AG10803 (cell line): ENCODE measurements around the gene ATF7.
A peak's percentile ranks its signal among the peaks of the same experiment; 100 is the strongest.
"Not testable (repeated sequence)": the region's sequence is repeated elsewhere in the genome, so short reads cannot be mapped to it uniquely, and the experiment has no call there.

Experiments
- DNase-seq: peaks from one replicate; pipeline ENCODE4 v3.0.0; 2010; ENCODE audit warnings: low read depth
- H3K4me3 ChIP-seq: 2 replicates; pipeline ENCODE4 v1.5.1; 2011; ENCODE audit warnings: mild to moderate bottlenecking, low read length, control low read depth
- CTCF ChIP-seq: conservative IDR thresholded peaks from 2 replicates; pipeline ENCODE4 v1.5.1; 2011; ENCODE audit warnings: mild to moderate bottlenecking, low read length, control low read depth, inconsistent platforms

The ATF7 gene

GRCh38 chr12:53618275-53618674, 7.9 kb downstream of the ATF7 start:
- TF ChIP-seq CTCF: no peak
- peak overlapping the region; percentile 34 for H3K4me3 ChIP-seq
- no peak for DNase-seq

GRCh38 chr12:53617700-53618099, 8.5 kb downstream of the ATF7 start:
- TF ChIP-seq CTCF: no peak
- DNase-seq: no peak

GRCh38 chr12:53616950-53617349, 9.2 kb downstream of the ATF7 start:
- no peak for TF ChIP-seq CTCF
- no peak for DNase-seq
- no peak overlapping the region for H3K4me3 ChIP-seq

More at GRCh38 chr12:53617700-53618099, 8.5 kb downstream of the ATF7 start:
- H3K4me3 ChIP-seq: no peak overlapping the region

- DNase-seq: peak; percentile 76
- no peak overlapping the region for H3K4me3 ChIP-seq
- TF ChIP-seq CTCF: no peak
These were observed 12.4 kb downstream of the ATF7 start for GRCh38 chr12:53613821-53614220.

- no peak overlapping the region for H3K4me3 ChIP-seq
- TF ChIP-seq CTCF: no peak
- no peak for DNase-seq
These were observed 13.2 kb downstream of the ATF7 start for GRCh38 chr12:53612978-53613377.

- no peak for TF ChIP-seq CTCF
- no peak overlapping the region for H3K4me3 ChIP-seq
- no peak for DNase-seq
These were observed 14.9 kb downstream of the ATF7 start for GRCh38 chr12:53611304-53611703.

GRCh38 chr12:53606688-53607087, 19.5 kb downstream of the ATF7 start:
- not testable (repeated sequence) for DNase-seq, H3K4me3 ChIP-seq

GRCh38 chr12:53604581-53604980, 21.6 kb downstream of the ATF7 start:
- no peak overlapping the region for H3K4me3 ChIP-seq
- no peak for DNase-seq
- TF ChIP-seq CTCF: no peak
